HuH-7 (cell line): ENCODE results near the gene AMN.

Experiments used
- DNase-seq: peaks from one replicate; pipeline ENCODE4 v3.0.0; 2011; ENCODE audit warnings: low spot score

The AMN gene

GRCh38 chr14:102966681-102967505 is 44.4 kb downstream of the AMN start:
- no peak for DNase-seq

- no peak for DNase-seq
Measured at GRCh38 chr14:102967506-102967795, 45.0 kb downstream of the AMN start.

- no peak for DNase-seq
Measured at GRCh38 chr14:102968306-102968705, 45.8 kb downstream of the AMN start.

- DNase-seq, result no peak
Measured at GRCh38 chr14:102969060-102969791, 46.8 kb downstream of the AMN start.

- DNase-seq, result no peak
Measured at GRCh38 chr14:102969901-102970300, 47.4 kb downstream of the AMN start.

GRCh38 chr14:102970496-102970895 is 48.0 kb downstream of the AMN start:
- DNase-seq, result no peak

- DNase-seq, result no peak
Measured at GRCh38 chr14:102971314-102971713, 48.9 kb downstream of the AMN start.

GRCh38 chr14:102971836-102972606 is 49.6 kb downstream of the AMN start:
- no peak for DNase-seq

- DNase-seq, result no peak
Measured at GRCh38 chr14:102973706-102974285, 51.3 kb downstream of the AMN start.

- no peak for DNase-seq
Measured at GRCh38 chr14:102975662-102976061, 53.2 kb downstream of the AMN start.

GRCh38 chr14:102977475-102977874 is 55.0 kb downstream of the AMN start:
- DNase-seq, result no peak

GRCh38 chr14:102979406-102979805 is 56.9 kb downstream of the AMN start:
- DNase-seq, result no peak

GRCh38 chr14:102980409-102980810 is 57.9 kb downstream of the AMN start:
- no peak for DNase-seq
